Neural cell (in vitro differentiated cells): ENCODE measurements around the gene LHFPL2.

ENCODE experiments used
- EP300 ChIP-seq: fragments of 450-650 bp; conservative IDR thresholded peaks from 2 replicates; pipeline ENCODE4 v1.6.1; 2014; ENCODE audit warnings: antibody characterized with exemption, mild to moderate bottlenecking, moderate library complexity; ENCODE audit not compliant: poor library complexity, severe bottlenecking
- EZH2 ChIP-seq: fragments of 200-600, 300-800 bp; shearing (Covaris generic), sonication (generic); IDR thresholded peaks from 2 replicates; pipeline ENCODE4 v1.6.1; 2014; ENCODE audit warnings: antibody characterized with exemption, low read length, borderline replicate concordance, mild to moderate bottlenecking; ENCODE audit not compliant: insufficient read depth, poor library complexity, severe bottlenecking
- MXI1 ChIP-seq: fragments of 450-650 bp; conservative IDR thresholded peaks from 2 replicates; pipeline ENCODE4 v1.6.1; 2014; ENCODE audit warnings: antibody characterized with exemption, mild to moderate bottlenecking; ENCODE audit not compliant: poor library complexity, severe bottlenecking
- RAD21 ChIP-seq: fragments of 450-650 bp; conservative IDR thresholded peaks from 2 replicates; pipeline ENCODE4 v1.6.1; 2014; ENCODE audit warnings: antibody characterized with exemption, mild to moderate bottlenecking, moderate library complexity
- SMC3 ChIP-seq: fragments of 450-650 bp; conservative IDR thresholded peaks from 2 replicates; pipeline ENCODE4 v1.6.1; 2014; ENCODE audit warnings: antibody characterized with exemption, mild to moderate bottlenecking, moderate library complexity; ENCODE audit not compliant: poor library complexity
- TF ChIP-seq, protein P1 (sequence below): fragments of 450-650 bp; IDR thresholded peaks from 2 replicates; pipeline ENCODE4 v1.5.1; 2014; ENCODE audit warnings: antibody characterized with exemption, mild to moderate bottlenecking, moderate library complexity; ENCODE audit not compliant: poor library complexity, severe bottlenecking
- TF ChIP-seq, protein P2 (sequence below): IDR thresholded peaks from 2 replicates; pipeline ENCODE4 v1.6.1; 2012; ENCODE audit warnings: borderline replicate concordance

DNA sequence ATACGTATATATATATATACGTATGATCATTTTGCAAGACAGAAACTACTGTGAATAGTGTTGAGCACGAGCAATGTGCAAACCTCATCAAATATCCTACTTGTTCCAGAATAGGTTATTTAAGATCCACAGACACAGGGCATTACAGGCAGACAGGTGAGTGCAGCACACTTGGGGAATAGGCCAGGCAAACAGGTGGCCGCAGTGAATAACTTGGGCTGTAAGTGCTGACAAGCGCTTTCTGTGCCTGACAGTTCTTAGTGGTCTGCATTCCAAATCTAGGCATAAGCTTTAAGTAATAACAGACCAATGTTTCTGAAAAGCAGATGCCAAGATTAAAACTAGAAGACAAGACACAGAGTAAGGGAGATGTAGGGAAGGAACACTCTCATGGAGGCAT lies 77.9 kb downstream of the LHFPL2 start:
- TF ChIP-seq EZH2 (no peak), SMC3 (no peak), RAD21 (no peak), EP300 (no peak), MXI1 (no peak)
- TF ChIP-seq, protein P1, sequence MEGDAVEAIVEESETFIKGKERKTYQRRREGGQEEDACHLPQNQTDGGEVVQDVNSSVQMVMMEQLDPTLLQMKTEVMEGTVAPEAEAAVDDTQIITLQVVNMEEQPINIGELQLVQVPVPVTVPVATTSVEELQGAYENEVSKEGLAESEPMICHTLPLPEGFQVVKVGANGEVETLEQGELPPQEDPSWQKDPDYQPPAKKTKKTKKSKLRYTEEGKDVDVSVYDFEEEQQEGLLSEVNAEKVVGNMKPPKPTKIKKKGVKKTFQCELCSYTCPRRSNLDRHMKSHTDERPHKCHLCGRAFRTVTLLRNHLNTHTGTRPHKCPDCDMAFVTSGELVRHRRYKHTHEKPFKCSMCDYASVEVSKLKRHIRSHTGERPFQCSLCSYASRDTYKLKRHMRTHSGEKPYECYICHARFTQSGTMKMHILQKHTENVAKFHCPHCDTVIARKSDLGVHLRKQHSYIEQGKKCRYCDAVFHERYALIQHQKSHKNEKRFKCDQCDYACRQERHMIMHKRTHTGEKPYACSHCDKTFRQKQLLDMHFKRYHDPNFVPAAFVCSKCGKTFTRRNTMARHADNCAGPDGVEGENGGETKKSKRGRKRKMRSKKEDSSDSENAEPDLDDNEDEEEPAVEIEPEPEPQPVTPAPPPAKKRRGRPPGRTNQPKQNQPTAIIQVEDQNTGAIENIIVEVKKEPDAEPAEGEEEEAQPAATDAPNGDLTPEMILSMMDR = no peak
- TF ChIP-seq, protein P2, sequence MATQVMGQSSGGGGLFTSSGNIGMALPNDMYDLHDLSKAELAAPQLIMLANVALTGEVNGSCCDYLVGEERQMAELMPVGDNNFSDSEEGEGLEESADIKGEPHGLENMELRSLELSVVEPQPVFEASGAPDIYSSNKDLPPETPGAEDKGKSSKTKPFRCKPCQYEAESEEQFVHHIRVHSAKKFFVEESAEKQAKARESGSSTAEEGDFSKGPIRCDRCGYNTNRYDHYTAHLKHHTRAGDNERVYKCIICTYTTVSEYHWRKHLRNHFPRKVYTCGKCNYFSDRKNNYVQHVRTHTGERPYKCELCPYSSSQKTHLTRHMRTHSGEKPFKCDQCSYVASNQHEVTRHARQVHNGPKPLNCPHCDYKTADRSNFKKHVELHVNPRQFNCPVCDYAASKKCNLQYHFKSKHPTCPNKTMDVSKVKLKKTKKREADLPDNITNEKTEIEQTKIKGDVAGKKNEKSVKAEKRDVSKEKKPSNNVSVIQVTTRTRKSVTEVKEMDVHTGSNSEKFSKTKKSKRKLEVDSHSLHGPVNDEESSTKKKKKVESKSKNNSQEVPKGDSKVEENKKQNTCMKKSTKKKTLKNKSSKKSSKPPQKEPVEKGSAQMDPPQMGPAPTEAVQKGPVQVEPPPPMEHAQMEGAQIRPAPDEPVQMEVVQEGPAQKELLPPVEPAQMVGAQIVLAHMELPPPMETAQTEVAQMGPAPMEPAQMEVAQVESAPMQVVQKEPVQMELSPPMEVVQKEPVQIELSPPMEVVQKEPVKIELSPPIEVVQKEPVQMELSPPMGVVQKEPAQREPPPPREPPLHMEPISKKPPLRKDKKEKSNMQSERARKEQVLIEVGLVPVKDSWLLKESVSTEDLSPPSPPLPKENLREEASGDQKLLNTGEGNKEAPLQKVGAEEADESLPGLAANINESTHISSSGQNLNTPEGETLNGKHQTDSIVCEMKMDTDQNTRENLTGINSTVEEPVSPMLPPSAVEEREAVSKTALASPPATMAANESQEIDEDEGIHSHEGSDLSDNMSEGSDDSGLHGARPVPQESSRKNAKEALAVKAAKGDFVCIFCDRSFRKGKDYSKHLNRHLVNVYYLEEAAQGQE = no peak
